ENCODE results near the gene EVL.
"Not testable (repeated sequence)": the region's sequence is repeated elsewhere in the genome, so short reads cannot be mapped to it uniquely, and the experiment has no call there.

Gene EVL

DNA sequence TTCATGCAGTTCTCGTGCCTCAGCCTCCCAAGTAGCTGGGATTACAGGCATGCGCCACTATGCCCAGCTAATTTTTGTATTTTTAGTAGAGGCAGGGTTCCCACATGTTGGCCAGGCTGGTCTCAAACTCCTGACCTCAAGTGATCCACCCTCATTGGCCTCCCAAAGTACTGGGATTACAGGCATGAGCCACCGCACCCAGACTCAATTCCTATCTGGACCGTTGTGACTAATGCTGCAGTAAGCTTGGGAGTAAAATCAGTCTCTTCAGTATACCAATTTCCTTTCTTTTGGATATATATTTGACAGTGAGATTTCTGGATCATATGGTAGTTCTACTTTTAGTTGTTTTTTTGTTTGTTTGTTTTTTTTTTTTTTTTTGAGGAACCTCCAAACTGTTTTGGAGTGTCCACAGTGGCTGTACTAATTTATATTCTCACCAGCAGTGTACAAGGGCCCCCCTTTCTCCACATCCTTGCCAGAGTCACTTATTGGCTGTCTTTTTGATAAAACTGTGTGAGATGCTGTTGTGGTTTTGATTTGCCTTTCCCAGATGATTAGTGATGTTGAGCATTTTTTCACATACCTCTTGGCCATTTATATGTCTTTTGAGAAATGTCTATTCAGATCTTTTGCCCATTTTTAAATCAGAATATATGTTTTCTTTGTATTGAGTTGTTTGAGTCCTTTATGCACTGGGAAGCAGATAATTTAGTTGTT lies 37.3 kb upstream of the EVL start:
- ChIA-PET POLR2A (no interaction called here), CTCF (no interaction called here)
- TF ChIP-seq FOXM1 (IDR thresholded peaks at IDR 0.05; ENCODE audit: borderline replicate concordance) (no peak), TARDBP (IDR thresholded peaks at IDR 0.05) (no peak), ELF4 (IDR thresholded peaks at IDR 0.05) (no peak), ARNT (IDR thresholded peaks at IDR 0.05) (no peak), CTBP1 (IDR thresholded peaks at IDR 0.05; ENCODE audit: borderline replicate concordance) (no peak), SP1 (IDR thresholded peaks at IDR 0.05) (no peak), HDGF (IDR thresholded peaks at IDR 0.05; ENCODE audit: borderline replicate concordance) (no peak), BHLHE40 (IDR thresholded peaks at IDR 0.05; ENCODE audit: borderline replicate concordance) (no peak), SUZ12 (IDR thresholded peaks at IDR 0.05) (no peak), L3MBTL2 (conservative IDR thresholded peaks at IDR 0.05) (no peak), FOXK2 (IDR thresholded peaks at IDR 0.05) (no peak), LEF1 (IDR thresholded peaks at IDR 0.05; ENCODE audit: borderline replicate concordance) (no peak), NFRKB (IDR thresholded peaks at IDR 0.05) (no peak), FOXA1 (IDR thresholded peaks at IDR 0.05) (no peak)
- TF ChIP-seq, protein P1, sequence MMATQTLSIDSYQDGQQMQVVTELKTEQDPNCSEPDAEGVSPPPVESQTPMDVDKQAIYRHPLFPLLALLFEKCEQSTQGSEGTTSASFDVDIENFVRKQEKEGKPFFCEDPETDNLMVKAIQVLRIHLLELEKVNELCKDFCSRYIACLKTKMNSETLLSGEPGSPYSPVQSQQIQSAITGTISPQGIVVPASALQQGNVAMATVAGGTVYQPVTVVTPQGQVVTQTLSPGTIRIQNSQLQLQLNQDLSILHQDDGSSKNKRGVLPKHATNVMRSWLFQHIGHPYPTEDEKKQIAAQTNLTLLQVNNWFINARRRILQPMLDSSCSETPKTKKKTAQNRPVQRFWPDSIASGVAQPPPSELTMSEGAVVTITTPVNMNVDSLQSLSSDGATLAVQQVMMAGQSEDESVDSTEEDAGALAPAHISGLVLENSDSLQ (IDR thresholded peaks at IDR 0.05) = no peak
- no peak for DNase-seq (ENCODE audit: extremely low spot score)

DNA sequence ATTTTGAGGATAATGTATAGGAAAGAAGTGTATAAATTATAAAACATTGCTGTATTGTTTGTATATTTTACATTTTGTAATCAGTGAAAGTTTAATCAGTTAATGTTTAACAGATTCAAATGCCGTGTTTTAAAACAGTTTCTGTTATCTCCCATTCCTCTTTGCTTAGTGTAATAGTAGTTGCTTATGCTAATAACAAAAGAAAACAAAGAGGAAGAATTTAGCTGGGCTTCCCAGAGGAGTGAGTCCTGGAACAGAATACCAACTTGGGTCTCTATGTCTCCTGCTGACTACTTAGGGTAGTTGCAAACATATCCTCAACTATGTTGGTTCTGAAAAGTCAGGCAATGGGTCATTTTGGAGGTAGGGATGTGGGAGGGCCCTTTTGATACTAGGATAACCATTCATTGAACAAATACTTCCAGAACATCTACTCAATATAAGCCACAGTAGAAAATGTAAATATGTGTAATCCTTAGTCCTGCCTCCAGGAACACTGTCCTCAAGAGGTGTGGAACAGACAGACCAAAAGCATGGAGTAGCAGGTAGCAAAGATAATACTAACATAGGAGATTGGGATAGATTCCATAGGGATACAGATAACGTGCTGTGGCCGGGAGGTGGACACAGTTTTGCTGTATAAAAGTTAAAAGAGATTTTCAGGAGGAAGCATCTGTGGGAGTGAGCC lies 36.1 kb upstream of the EVL start:
- CTCF ChIA-PET = interaction anchor here (1.4 kb wide), 1 partner anchor 10 kb away, joined by 4 read pairs; no protein-coding TSS in a partner anchor
- POLR2A ChIA-PET = no interaction called here
- no peak for DNase-seq (ENCODE audit: extremely low spot score)
- TF ChIP-seq NFRKB (IDR thresholded peaks at IDR 0.05) = no peak
- TF ChIP-seq LEF1 (IDR thresholded peaks at IDR 0.05; ENCODE audit: borderline replicate concordance) = no peak
- TF ChIP-seq, protein P1 (IDR thresholded peaks at IDR 0.05) = no peak
- no peak for TF ChIP-seq ZNF384 (IDR thresholded peaks at IDR 0.05)
- TF ChIP-seq TARDBP (IDR thresholded peaks at IDR 0.05) = no peak
- no peak for TF ChIP-seq BHLHE40 (IDR thresholded peaks at IDR 0.05; ENCODE audit: borderline replicate concordance)
- no peak for TF ChIP-seq FOXK2 (IDR thresholded peaks at IDR 0.05)
- TF ChIP-seq FOXA1 (IDR thresholded peaks at IDR 0.05) = no peak
- TF ChIP-seq L3MBTL2 (conservative IDR thresholded peaks at IDR 0.05) = no peak
- TF ChIP-seq SUZ12 (IDR thresholded peaks at IDR 0.05) = no peak
- no peak for TF ChIP-seq HDGF (IDR thresholded peaks at IDR 0.05; ENCODE audit: borderline replicate concordance)
- TF ChIP-seq SP1 (IDR thresholded peaks at IDR 0.05) = no peak
- no peak for TF ChIP-seq ARNT (IDR thresholded peaks at IDR 0.05)
- no peak for TF ChIP-seq FOXM1 (IDR thresholded peaks at IDR 0.05; ENCODE audit: borderline replicate concordance)
- TF ChIP-seq ELF4 (IDR thresholded peaks at IDR 0.05) = no peak

DNA sequence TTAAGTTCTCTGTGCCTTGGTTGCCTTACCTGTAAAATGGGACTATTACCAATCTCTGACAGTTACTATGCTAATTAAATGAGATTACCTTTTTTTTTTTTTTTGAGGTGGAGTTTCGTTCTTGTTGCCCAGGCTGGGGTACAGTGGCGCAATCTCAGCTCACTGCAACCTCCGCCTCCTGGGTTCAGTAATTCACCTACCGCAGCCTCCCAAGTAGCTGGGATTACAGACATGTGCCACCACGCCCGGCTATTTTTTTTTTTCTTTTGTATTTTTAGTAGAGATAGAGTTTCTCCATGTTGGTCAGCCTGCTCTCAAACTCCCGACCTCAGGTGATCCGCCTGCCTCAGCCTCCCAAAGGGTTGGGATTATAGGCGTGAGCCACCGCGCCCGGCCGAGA lies 35.2 kb upstream of the EVL start:
- CTCF ChIA-PET = interaction anchor here (1.4 kb wide), 1 partner anchor 9 kb away, joined by 4 read pairs; no protein-coding TSS in a partner anchor
- POLR2A ChIA-PET; DNase-seq (ENCODE audit: extremely low spot score): not testable (repeated sequence)

DNA sequence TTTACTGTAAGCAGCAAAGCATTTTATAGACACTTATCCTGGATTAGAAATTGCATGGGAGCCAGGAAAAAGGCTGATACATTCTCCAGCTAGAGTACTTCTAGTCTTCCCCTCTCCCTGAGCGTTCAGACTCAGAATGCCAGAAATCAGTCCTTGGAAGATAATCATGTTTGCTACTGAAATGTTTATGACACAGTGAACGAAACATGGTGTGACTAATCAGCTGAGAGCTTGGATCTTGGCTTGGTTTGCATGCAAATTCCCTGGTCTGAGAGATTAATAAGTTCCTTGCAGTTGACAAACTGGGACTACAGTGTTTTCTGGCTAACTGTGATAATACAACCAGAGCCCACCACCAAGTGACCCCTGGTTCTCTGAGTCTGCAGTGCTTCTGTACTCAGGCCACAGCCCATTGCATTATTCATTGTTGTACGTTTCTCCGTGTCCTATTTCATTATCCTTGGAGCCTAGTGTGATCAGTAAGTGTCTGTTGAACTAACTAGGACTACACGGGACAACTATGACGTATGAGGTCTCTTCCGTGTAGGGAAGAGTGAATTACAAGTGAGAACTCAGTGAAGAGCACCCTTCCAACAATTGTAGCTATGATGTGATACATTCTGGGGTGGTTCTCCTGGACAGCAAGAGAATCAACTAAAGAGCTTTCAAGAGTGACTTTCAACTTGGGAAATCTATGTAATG lies 34.6 kb upstream of the EVL start:
- ChIA-PET POLR2A (no interaction called here), CTCF (interaction anchor here (0.7 to 1.5 kb wide), 5 partner anchors 8 to 49 kb away, joined by 3 to 4 read pairs (median 3); no protein-coding TSS in a partner anchor)
- TF ChIP-seq LEF1 (IDR thresholded peaks at IDR 0.05; ENCODE audit: borderline replicate concordance) = no peak
- no peak for TF ChIP-seq NFRKB (IDR thresholded peaks at IDR 0.05)
- TF ChIP-seq BHLHE40 (IDR thresholded peaks at IDR 0.05; ENCODE audit: borderline replicate concordance) = no peak
- TF ChIP-seq, protein P1 (IDR thresholded peaks at IDR 0.05) = no peak
- TF ChIP-seq L3MBTL2 (conservative IDR thresholded peaks at IDR 0.05) = no peak
- TF ChIP-seq ZNF384 (IDR thresholded peaks at IDR 0.05) = no peak
- no peak for TF ChIP-seq HDGF (IDR thresholded peaks at IDR 0.05; ENCODE audit: borderline replicate concordance)
- TF ChIP-seq SP1 (IDR thresholded peaks at IDR 0.05) = no peak
- TF ChIP-seq CTBP1 (IDR thresholded peaks at IDR 0.05; ENCODE audit: borderline replicate concordance) = no peak
- TF ChIP-seq ARNT (IDR thresholded peaks at IDR 0.05) = no peak
- TF ChIP-seq SUZ12 (IDR thresholded peaks at IDR 0.05) = no peak
- no peak for TF ChIP-seq FOXM1 (IDR thresholded peaks at IDR 0.05; ENCODE audit: borderline replicate concordance)
- TF ChIP-seq ELF4 (IDR thresholded peaks at IDR 0.05) = no peak
- TF ChIP-seq TARDBP (IDR thresholded peaks at IDR 0.05) = no peak
- no peak for TF ChIP-seq FOXA1 (IDR thresholded peaks at IDR 0.05)
- TF ChIP-seq FOXK2 (IDR thresholded peaks at IDR 0.05) = no peak
- no peak for DNase-seq (ENCODE audit: extremely low spot score)

DNA sequence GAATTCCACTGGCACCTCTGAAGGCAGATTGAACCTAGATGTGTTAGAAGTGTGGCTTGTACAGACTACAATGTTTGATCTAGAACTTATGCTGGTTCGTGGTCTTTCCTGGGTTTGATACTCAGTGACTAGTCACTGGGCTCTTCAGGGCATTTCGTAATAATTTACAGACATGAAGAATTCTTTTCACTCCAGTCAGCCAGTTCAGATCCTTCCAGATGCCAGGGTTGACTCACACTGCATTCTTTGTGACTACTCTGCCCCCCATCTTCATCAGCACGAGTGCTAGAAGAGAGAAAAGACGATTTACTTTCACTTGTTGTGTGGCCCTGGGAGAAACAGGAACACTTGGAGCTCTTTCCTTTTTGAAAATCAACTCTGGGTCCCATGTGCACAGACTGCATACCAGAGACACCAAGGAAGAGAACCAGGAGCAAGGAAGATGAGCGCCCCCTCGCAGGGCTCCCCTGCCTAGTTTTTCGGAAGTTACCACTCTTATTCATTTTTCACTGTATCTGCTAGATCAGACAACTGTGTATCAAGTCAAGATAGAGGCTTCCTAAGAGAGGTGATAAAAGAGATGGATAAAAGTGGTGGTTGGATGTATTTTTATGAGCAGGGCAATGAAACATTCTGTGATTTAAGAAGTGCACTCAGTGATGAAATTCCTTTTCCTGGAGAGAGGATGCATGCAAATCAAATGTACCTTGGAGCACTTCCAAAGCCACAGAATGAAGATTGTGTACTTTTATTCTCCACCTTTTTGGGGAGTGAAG lies 33.5 kb upstream of the EVL start:
- POLR2A ChIA-PET = no interaction called here
- CTCF ChIA-PET = interaction anchor here (0.5 to 1.5 kb wide), 6 partner anchors 9 to 50 kb away, joined by 3 read pairs; no protein-coding TSS in a partner anchor
- TF ChIP-seq SP1 (IDR thresholded peaks at IDR 0.05) = no peak
- no peak for TF ChIP-seq BHLHE40 (IDR thresholded peaks at IDR 0.05; ENCODE audit: borderline replicate concordance)
- no peak for TF ChIP-seq NFRKB (IDR thresholded peaks at IDR 0.05)
- no peak for TF ChIP-seq FOXM1 (IDR thresholded peaks at IDR 0.05; ENCODE audit: borderline replicate concordance)
- no peak for TF ChIP-seq ELF4 (IDR thresholded peaks at IDR 0.05)
- no peak for TF ChIP-seq L3MBTL2 (conservative IDR thresholded peaks at IDR 0.05)
- no peak for TF ChIP-seq LEF1 (IDR thresholded peaks at IDR 0.05; ENCODE audit: borderline replicate concordance)
- no peak for TF ChIP-seq SUZ12 (IDR thresholded peaks at IDR 0.05)
- TF ChIP-seq, protein P1 (IDR thresholded peaks at IDR 0.05) = no peak
- no peak for TF ChIP-seq FOXK2 (IDR thresholded peaks at IDR 0.05)
- DNase-seq (ENCODE audit: extremely low spot score) = no peak
